ENCODE results near the gene TMEM184B. TPM values are rescaled to one million over a fixed set of nuclear protein-coding genes. Genes with fewer than 3 reads are reported as not detected.
A peak's percentile ranks its signal among the peaks of the same experiment; 100 is the strongest.

The TMEM184B gene
- total and polyA plus RNA-seq, 4 donors = 7.5 to 12.6 (median 9.9) TPM

GRCh38 chr22:38207898-38208432 lies 64.8 kb downstream of the TMEM184B start:
- no peak for DNase-seq (ENCODE audit: low spot score)
- H3K4me3 ChIP-seq (ENCODE audit: low read depth in 1 of 3, low read length in 3 of 3) = no peak overlapping the region
- no peak overlapping the region for H3K27ac ChIP-seq (ENCODE audit: low read depth in 1 of 2, low read length in 2 of 2)
- no peaks in the 10 kb centered on the region for H3K9me3 ChIP-seq (ENCODE audit: control insufficient read depth in 4 of 4, low read length in 3 of 4)
- TF ChIP-seq EGR1 (IDR thresholded peaks at IDR 0.05; ENCODE audit: low read depth in 2 of 2) = no peak
- H3K9ac ChIP-seq (ENCODE audit: low read depth in 1 of 2, low read length in 2 of 2) = no peak overlapping the region
- no peaks in the 10 kb centered on the region for H3K36me3 ChIP-seq (ENCODE audit: control insufficient read depth in 4 of 4, insufficient read depth in 3 of 4, low read depth in 1 of 4, low read length in 3 of 4)
- WGBS = 95% methylated on average over 7 of the region's 7 CpGs
- H3K4me1 ChIP-seq (ENCODE audit: control insufficient read depth in 4 of 4, insufficient read depth in 4 of 4, low read length in 3 of 4) = peaks cover 0 to 7% (median 2%) of the 10 kb centered on the region in 4 donors
- no peaks in the 10 kb centered on the region for H3K27me3 ChIP-seq (ENCODE audit: control insufficient read depth in 4 of 4, insufficient read depth in 4 of 4, low read length in 3 of 4)

- Histone ChIP-seq H3K36me3 (ENCODE audit: control insufficient read depth in 4 of 4, insufficient read depth in 3 of 4, low read depth in 1 of 4, low read length in 3 of 4) (no peaks in the 10 kb centered on the region), H3K9me3 (ENCODE audit: control insufficient read depth in 4 of 4, low read length in 3 of 4) (no peaks in the 10 kb centered on the region), H3K4me3 (ENCODE audit: low read depth in 1 of 3, low read length in 3 of 3) (no peak overlapping the region), H3K4me1 (ENCODE audit: control insufficient read depth in 4 of 4, insufficient read depth in 4 of 4, low read length in 3 of 4) (peaks cover 0 to 7% (median 3%) of the 10 kb centered on the region in 4 donors), H3K27me3 (ENCODE audit: control insufficient read depth in 4 of 4, insufficient read depth in 4 of 4, low read length in 3 of 4) (no peaks in the 10 kb centered on the region), H3K9ac (ENCODE audit: low read depth in 1 of 2, low read length in 2 of 2) (no peak overlapping the region), H3K27ac (ENCODE audit: low read depth in 1 of 2, low read length in 2 of 2) (peak overlapping the region; percentile 19 to 40)
- no peak for TF ChIP-seq RAD21 (IDR thresholded peaks at IDR 0.05)
- TF ChIP-seq NR2F2 (IDR thresholded peaks at IDR 0.05) = peak; percentile 7
- 88% methylated on average over 15 of the region's 15 CpGs for WGBS
- no peak for DNase-seq (ENCODE audit: low spot score)
These were observed 67.3 kb downstream of the TMEM184B start for GRCh38 chr22:38205261-38206128.

- Histone ChIP-seq H3K9me3 (ENCODE audit: control insufficient read depth in 4 of 4, low read length in 3 of 4) (no peaks in the 10 kb centered on the region), H3K36me3 (ENCODE audit: control insufficient read depth in 4 of 4, insufficient read depth in 3 of 4, low read depth in 1 of 4, low read length in 3 of 4) (no peaks in the 10 kb centered on the region), H3K4me1 (ENCODE audit: control insufficient read depth in 4 of 4, insufficient read depth in 4 of 4, low read length in 3 of 4) (peaks cover 0 to 7% (median 3%) of the 10 kb centered on the region in 4 donors), H3K27ac (ENCODE audit: low read depth in 1 of 2, low read length in 2 of 2) (peak overlapping the region; percentile 19 to 40), H3K27me3 (ENCODE audit: control insufficient read depth in 4 of 4, insufficient read depth in 4 of 4, low read length in 3 of 4) (no peaks in the 10 kb centered on the region), H3K4me3 (ENCODE audit: low read depth in 1 of 3, low read length in 3 of 3) (no peak overlapping the region), H3K9ac (ENCODE audit: low read depth in 1 of 2, low read length in 2 of 2) (no peak overlapping the region)
- TF ChIP-seq HNF4A (conservative IDR thresholded peaks at IDR 0.05) (no peak), FOXA2 (IDR thresholded peaks at IDR 0.05) (no peak), FOXA1 (IDR thresholded peaks at IDR 0.05) (no peak), RXRA (IDR thresholded peaks at IDR 0.05) (no peak), SP1 (IDR thresholded peaks at IDR 0.05) (no peak), YY1 (IDR thresholded peaks at IDR 0.05) (no peak), MAX (IDR thresholded peaks at IDR 0.05) (no peak), HNF4G (IDR thresholded peaks at IDR 0.05) (no peak), JUND (IDR thresholded peaks at IDR 0.05) (no peak), RAD21 (IDR thresholded peaks at IDR 0.05) (no peak)
- TF ChIP-seq, protein P1, sequence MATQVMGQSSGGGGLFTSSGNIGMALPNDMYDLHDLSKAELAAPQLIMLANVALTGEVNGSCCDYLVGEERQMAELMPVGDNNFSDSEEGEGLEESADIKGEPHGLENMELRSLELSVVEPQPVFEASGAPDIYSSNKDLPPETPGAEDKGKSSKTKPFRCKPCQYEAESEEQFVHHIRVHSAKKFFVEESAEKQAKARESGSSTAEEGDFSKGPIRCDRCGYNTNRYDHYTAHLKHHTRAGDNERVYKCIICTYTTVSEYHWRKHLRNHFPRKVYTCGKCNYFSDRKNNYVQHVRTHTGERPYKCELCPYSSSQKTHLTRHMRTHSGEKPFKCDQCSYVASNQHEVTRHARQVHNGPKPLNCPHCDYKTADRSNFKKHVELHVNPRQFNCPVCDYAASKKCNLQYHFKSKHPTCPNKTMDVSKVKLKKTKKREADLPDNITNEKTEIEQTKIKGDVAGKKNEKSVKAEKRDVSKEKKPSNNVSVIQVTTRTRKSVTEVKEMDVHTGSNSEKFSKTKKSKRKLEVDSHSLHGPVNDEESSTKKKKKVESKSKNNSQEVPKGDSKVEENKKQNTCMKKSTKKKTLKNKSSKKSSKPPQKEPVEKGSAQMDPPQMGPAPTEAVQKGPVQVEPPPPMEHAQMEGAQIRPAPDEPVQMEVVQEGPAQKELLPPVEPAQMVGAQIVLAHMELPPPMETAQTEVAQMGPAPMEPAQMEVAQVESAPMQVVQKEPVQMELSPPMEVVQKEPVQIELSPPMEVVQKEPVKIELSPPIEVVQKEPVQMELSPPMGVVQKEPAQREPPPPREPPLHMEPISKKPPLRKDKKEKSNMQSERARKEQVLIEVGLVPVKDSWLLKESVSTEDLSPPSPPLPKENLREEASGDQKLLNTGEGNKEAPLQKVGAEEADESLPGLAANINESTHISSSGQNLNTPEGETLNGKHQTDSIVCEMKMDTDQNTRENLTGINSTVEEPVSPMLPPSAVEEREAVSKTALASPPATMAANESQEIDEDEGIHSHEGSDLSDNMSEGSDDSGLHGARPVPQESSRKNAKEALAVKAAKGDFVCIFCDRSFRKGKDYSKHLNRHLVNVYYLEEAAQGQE (IDR thresholded peaks at IDR 0.05) = no peak
- TF ChIP-seq, protein P2, sequence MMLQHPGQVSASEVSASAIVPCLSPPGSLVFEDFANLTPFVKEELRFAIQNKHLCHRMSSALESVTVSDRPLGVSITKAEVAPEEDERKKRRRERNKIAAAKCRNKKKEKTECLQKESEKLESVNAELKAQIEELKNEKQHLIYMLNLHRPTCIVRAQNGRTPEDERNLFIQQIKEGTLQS (IDR thresholded peaks at IDR 0.05) = no peak
- TF ChIP-seq, protein P3, sequence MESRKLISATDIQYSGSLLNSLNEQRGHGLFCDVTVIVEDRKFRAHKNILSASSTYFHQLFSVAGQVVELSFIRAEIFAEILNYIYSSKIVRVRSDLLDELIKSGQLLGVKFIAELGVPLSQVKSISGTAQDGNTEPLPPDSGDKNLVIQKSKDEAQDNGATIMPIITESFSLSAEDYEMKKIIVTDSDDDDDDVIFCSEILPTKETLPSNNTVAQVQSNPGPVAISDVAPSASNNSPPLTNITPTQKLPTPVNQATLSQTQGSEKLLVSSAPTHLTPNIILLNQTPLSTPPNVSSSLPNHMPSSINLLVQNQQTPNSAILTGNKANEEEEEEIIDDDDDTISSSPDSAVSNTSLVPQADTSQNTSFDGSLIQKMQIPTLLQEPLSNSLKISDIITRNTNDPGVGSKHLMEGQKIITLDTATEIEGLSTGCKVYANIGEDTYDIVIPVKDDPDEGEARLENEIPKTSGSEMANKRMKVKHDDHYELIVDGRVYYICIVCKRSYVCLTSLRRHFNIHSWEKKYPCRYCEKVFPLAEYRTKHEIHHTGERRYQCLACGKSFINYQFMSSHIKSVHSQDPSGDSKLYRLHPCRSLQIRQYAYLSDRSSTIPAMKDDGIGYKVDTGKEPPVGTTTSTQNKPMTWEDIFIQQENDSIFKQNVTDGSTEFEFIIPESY (IDR thresholded peaks at IDR 0.05) = no peak
- TF ChIP-seq, protein P4, sequence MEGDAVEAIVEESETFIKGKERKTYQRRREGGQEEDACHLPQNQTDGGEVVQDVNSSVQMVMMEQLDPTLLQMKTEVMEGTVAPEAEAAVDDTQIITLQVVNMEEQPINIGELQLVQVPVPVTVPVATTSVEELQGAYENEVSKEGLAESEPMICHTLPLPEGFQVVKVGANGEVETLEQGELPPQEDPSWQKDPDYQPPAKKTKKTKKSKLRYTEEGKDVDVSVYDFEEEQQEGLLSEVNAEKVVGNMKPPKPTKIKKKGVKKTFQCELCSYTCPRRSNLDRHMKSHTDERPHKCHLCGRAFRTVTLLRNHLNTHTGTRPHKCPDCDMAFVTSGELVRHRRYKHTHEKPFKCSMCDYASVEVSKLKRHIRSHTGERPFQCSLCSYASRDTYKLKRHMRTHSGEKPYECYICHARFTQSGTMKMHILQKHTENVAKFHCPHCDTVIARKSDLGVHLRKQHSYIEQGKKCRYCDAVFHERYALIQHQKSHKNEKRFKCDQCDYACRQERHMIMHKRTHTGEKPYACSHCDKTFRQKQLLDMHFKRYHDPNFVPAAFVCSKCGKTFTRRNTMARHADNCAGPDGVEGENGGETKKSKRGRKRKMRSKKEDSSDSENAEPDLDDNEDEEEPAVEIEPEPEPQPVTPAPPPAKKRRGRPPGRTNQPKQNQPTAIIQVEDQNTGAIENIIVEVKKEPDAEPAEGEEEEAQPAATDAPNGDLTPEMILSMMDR (IDR thresholded peaks at IDR 0.05; ENCODE audit: low read depth, low read length, missing input control) = no peak
- WGBS = 82% methylated on average over 7 of the region's 7 CpGs
- DNase-seq (ENCODE audit: low spot score) = no peak
These were observed 68.0 kb downstream of the TMEM184B start for GRCh38 chr22:38204784-38205183.

All from liver (tissue), 9 donors.